WI38 (cell line): Measurements from ENCODE around the gene PLAGL2.
"Not testable (repeated sequence)": the region's sequence is repeated elsewhere in the genome, so short reads cannot be mapped to it uniquely, and the experiment has no call there.

Experiments used
- H3K4me3 ChIP-seq: 2 replicates; pipeline ENCODE4 v1.5.1; 2011; ENCODE audit warnings: low read depth, mild to moderate bottlenecking, control low read depth, low read length
- TF ChIP-seq, protein P1 (sequence below): IDR thresholded peaks from 2 replicates; pipeline ENCODE4 v1.5.1; 2012; ENCODE audit warnings: low read depth, mild to moderate bottlenecking, control low read depth, low read length

The PLAGL2 gene

DNA sequence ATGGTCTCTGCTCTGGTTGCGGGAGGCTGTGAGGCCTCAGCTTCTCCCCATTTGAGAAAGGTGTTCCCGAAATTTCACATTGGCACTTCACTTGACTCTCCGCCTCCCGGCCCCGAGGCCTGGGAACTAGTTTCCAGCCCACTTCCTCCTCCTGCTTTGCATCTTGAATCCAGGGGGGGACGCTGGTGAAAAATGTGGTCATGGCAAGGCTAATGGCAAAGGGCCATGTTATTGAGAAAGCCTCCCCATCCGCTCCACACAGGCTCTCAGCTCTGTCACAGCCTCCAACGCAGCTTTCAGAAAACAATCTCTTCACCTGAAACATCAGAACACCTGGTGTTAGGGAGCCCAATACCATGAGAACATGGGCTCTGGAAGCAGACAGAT is 5.6 kb downstream of the PLAGL2 start:
- no peak overlapping the region for H3K4me3 ChIP-seq
- TF ChIP-seq, protein P1, sequence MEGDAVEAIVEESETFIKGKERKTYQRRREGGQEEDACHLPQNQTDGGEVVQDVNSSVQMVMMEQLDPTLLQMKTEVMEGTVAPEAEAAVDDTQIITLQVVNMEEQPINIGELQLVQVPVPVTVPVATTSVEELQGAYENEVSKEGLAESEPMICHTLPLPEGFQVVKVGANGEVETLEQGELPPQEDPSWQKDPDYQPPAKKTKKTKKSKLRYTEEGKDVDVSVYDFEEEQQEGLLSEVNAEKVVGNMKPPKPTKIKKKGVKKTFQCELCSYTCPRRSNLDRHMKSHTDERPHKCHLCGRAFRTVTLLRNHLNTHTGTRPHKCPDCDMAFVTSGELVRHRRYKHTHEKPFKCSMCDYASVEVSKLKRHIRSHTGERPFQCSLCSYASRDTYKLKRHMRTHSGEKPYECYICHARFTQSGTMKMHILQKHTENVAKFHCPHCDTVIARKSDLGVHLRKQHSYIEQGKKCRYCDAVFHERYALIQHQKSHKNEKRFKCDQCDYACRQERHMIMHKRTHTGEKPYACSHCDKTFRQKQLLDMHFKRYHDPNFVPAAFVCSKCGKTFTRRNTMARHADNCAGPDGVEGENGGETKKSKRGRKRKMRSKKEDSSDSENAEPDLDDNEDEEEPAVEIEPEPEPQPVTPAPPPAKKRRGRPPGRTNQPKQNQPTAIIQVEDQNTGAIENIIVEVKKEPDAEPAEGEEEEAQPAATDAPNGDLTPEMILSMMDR, result no peak

DNA sequence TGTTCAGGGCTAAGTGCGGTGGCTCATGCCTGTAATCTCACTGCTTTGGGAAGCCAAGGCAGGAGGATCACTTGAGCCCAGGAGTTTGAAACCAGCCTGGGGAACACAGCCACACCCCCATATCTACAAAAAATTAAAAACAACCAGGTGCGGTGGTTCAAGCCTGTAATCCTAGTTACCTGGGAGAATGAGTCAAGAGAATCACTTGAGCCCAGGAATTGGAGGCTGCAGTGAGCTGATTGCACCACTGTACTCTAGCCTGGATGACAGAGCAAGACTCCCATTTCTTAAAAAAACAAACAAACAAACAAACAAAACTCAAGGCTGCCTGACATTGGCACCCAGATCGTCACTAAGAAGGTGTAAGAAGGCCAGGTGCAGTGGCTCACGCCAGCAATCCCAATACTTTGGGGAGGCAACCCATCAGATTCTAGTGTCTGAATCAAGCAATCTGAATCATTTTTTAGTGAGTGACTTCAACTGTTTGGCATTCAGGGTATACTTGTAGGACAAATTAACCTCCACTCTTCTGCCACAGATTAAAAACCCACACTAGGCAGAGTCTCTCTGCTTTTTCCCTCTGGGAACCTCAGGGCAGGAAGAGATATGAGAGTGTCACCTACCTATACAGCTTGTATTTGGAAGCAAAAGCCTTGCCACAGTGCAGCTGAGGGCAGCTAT is 6.1 kb downstream of the PLAGL2 start:
- no peak overlapping the region for H3K4me3 ChIP-seq
- TF ChIP-seq, protein P1, result no peak

DNA sequence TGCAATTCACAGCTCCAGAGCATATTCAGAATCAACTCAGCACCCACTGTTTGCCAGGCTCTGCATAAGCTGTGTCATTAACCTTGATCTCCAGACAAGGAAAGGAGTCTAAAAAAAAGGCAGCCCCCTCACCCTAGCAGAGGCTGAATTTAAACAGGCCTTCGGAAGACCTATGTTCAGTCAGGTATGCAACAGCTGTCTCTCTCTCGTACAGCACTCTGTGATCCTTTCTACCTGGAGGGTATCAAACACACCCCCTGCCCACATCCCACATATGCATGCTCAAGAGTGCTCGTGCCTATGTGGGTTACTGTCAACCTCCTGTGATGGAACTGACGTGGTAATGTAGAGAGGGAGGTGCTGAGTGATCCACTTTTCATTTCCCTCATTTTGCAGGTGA is 8.5 kb downstream of the PLAGL2 start:
- H3K4me3 ChIP-seq, result no peak overlapping the region
- TF ChIP-seq, protein P1, result no peak

DNA sequence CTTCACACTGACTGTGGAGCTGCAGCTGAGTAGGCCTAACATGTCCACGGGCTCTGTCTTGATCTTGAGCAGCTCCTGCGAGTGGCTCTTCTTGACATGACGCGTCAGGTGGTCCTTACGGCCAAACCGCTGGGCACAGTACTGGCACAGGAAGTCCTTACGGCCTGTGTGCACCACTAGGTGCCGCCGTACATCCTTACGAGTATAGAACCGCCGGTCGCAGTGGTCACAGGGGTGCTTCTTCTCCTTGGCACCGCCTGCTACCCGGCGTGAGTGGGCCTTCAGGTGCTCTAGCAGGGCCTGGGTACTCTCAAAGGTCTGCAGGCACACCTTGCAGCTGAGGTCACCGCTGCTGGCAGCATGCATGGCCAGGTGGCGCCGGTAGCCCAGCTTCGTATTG is 10.4 kb downstream of the PLAGL2 start:
- not testable (repeated sequence) for H3K4me3 ChIP-seq

DNA sequence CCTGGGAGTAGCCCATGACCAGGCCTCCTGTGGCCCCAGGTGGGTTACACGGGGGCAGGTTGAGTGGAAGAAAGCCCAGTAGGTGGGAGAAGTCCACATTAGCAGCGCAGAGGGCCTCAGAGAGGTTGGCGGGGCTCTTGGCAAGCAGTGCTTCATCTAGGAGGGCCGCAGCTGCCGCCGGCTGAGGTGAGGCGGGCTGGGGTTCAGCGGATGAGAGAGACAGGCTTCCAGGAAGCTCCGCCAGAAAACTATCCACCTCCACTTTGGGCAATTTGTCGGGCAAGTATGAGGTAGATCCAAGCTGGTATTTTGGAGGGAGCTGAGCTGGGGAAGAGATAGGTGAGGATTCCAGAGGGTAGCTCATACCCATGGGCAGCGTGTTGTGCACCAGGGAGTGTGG is 10.9 kb downstream of the PLAGL2 start:
- not testable (repeated sequence) for H3K4me3 ChIP-seq

DNA sequence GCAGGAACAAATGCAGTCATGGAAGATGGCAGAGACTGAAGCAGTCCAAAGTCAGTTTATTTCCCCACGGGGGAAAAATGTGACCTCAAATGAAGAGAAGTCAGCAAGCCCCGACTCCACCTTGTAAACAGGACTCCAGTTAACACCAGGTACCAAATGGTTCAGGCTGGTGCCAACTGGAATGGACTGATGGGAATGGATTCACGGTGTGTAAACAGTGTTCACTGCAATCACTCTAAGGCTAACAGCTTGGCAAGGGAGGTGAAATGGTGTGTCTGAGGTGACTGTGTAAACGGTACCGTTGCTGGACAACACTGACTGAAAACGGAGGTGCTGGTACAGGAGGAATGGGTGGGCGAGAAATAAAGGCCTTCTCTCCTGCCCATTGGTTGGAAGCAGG is 12.0 kb downstream of the PLAGL2 start:
- no peak overlapping the region for H3K4me3 ChIP-seq
- TF ChIP-seq, protein P1, result no peak

DNA sequence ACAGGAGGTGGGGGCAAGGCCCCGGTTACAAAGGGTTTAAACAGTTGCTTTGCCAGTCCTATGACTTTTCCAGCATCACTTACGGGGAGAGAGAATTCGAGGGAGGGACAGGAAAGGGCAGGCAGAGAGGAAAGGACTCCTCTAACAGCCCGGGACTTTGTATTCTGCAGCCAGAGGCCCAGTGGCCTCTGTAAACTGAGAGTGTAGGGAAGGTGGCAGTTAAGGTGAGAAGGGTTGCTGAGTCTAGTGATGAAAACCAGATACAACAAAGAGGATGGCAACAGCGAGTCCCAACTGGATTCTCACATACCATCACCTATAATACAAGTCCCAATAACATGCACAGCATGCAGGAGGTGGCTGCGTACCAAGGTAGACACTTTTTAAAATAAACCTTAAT is 13.5 kb downstream of the PLAGL2 start:
- H3K4me3 ChIP-seq, result no peak overlapping the region
- TF ChIP-seq, protein P1, result no peak

DNA sequence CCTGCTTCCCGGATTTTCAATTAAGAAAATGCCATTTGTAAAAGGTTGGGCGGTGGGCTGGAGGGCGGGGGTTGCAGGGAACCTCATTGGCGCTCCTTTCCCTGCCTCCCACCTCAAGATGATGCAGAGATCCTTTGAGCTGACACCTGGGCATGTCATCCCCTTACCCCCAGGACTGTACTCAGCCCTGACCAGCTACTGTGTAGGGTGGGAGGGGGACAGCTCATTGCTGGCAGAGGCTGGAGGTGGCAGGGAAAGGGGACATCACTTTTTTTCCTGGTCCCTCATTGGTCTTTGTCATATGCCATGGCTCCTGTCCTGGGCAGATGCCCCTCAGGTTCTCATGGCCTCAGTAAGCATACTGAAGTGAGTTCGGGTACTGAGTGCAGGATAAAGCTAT is 14.2 kb downstream of the PLAGL2 start:
- not testable (repeated sequence) for H3K4me3 ChIP-seq

DNA sequence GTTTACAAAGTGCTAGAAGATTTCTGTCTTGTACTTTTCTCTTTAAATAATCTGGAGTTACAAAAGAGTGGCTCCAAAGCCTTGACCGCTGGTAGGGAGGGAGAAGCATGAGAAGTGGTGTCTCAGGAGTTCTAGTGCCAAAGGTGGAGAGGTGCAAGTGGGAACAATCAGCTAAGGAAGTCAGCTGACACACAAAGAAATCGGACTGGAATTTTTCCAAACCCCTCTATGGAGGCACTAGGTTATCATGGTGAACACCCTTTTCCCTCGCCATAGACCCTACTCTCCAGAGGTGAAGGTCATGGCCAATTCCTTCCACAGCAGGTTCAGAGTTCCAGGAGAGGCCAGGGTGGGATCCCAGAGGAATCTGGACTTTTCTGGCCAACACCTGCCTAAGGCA is 14.8 kb downstream of the PLAGL2 start:
- H3K4me3 ChIP-seq, result no peak overlapping the region
- TF ChIP-seq, protein P1, result no peak
